BJ (cell line): ENCODE measurements around the gene ZNF148. TPM values are rescaled to one million over a fixed set of nuclear protein-coding genes. Genes with fewer than 3 reads are reported as not detected.

Experiments
- CTCF ChIA-PET: fragments of 350-600 bp; formaldehyde crosslinking; extraction: SDS; loops from one replicate; lab custom pipeline; 2021; ENCODE audit warnings: antibody characterized with exemption, inconsistent platforms; lab: Yijun Ruan, JAX
- POLR2A ChIA-PET: fragments of 300-600 bp; sonication (Branson Sonifier 250); formaldehyde crosslinking; extraction: SDS; loops from one replicate; lab custom pipeline; 2021; ENCODE audit warnings: antibody characterized with exemption; lab: Charles Lee
- DNase-seq: peaks from one replicate; pipeline ENCODE4 v3.0.0-alpha.2; 2011; ENCODE audit warnings: low read depth
- H3K27me3 ChIP-seq: 2 replicates; pipeline ENCODE4 v1.6.0; 2011; ENCODE audit warnings: low read length; ENCODE audit not compliant: control insufficient read depth, insufficient read depth
- H3K36me3 ChIP-seq: 2 replicates; pipeline ENCODE4 v1.5.1; 2011; ENCODE audit warnings: low read length; ENCODE audit not compliant: control insufficient read depth, insufficient read depth
- H3K4me3 ChIP-seq: 2 replicates; pipeline ENCODE4 v1.5.1; 2011; ENCODE audit warnings: low read depth, mild to moderate bottlenecking, control low read depth, low read length
- polyA plus RNA-seq: library from polyadenylated mRNA; depleted of rRNA; stranded (reverse); fragments of >200 nt; gene quantifications from 2 replicates; pipeline ENCODE4 v1.2.3, GENCODE V29; 2011; rRNA removed
- small RNA-seq: library from RNA; depleted of rRNA; stranded (forward); fragments of <200 nt; gene quantifications from one replicate; pipeline ENCODE3, GENCODE V24; 2012; ENCODE audit warnings: low replicate concordance, low read depth; ENCODE audit not compliant: insufficient read length
- TF ChIP-seq, protein P1 (sequence below): IDR thresholded peaks from 2 replicates; pipeline ENCODE4 v1.5.1; 2011; ENCODE audit warnings: low read depth, mild to moderate bottlenecking, control low read depth, inconsistent platforms, low read length, moderate library complexity; ENCODE audit not compliant: insufficient read depth

Gene ZNF148
- polyA plus RNA-seq, 1 experiment: 18.4 TPM

DNA sequence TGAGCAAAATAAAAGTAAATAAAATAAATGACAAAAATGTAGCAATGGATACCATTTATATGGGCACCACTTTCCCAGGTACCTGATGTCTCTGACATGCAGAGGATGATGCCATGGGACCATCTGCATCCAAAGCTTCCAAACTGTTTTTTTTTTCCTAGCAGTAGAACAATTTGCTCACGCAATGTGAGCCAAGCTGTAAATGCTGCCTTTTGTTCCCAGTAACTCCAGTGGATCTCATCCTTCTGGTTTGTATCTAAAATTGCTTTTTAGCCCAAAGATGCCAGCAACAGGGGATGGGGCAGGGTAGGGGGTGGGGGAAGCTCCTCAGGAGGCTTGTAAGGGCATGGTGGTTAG is 195.3 kb downstream of the ZNF148 start:
- ChIA-PET CTCF (interaction anchor here (0.7 to 2.0 kb wide), 3 partner anchors 11 to 110 kb away, joined by 3 to 5 read pairs (median 4); no protein-coding TSS in a partner anchor), POLR2A (interaction anchor here (0.7 kb wide), 1 partner anchor 266 kb away, joined by 5 read pairs; no protein-coding TSS in a partner anchor)
- H3K36me3 ChIP-seq: no peaks in the 10 kb centered on the region
- H3K4me3 ChIP-seq: no peak overlapping the region
- DNase-seq: no peak
- TF ChIP-seq, protein P1, sequence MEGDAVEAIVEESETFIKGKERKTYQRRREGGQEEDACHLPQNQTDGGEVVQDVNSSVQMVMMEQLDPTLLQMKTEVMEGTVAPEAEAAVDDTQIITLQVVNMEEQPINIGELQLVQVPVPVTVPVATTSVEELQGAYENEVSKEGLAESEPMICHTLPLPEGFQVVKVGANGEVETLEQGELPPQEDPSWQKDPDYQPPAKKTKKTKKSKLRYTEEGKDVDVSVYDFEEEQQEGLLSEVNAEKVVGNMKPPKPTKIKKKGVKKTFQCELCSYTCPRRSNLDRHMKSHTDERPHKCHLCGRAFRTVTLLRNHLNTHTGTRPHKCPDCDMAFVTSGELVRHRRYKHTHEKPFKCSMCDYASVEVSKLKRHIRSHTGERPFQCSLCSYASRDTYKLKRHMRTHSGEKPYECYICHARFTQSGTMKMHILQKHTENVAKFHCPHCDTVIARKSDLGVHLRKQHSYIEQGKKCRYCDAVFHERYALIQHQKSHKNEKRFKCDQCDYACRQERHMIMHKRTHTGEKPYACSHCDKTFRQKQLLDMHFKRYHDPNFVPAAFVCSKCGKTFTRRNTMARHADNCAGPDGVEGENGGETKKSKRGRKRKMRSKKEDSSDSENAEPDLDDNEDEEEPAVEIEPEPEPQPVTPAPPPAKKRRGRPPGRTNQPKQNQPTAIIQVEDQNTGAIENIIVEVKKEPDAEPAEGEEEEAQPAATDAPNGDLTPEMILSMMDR: no peak
- H3K27me3 ChIP-seq: no peaks in the 10 kb centered on the region

DNA sequence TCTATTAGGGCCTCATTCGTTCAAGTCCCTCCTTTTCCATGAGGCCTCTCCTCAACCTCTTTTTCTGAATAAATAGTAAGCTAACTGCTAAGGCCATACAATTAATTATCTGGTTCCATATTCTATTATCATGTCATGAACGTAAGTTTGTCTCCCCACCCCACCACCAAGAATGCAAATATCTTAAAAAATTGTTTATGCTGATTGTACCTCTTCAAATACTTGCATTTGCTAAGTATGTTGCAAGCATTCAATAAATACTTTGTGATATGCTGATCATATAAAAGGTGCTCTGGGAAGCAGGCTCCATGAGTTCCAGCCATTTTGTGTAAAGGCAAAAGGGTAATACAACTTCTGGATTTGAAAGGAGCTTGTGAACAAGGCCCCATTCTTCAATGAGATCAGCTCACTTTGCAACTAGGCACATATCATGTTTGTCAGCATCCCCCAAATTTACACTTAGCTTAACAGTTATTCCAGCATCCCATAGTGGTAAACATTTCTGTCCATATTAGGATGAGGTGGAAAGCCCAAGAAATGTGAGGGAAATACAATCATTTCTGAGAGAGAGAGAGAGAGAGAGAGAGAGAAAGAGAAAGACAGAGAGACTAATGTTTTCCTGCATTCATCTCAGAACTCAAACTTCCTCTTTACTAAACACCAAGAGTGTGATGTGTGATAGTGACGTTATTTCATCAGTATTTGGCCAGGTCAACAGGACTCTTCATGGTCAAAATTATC is 195.8 kb downstream of the ZNF148 start:
- Histone ChIP-seq H3K4me3 (no peak overlapping the region), H3K27me3 (no peaks in the 10 kb centered on the region), H3K36me3 (no peaks in the 10 kb centered on the region)
- ChIA-PET POLR2A (interaction anchor here (0.7 kb wide), 1 partner anchor 266 kb away, joined by 5 read pairs; no protein-coding TSS in a partner anchor), CTCF (interaction anchor here (0.7 to 2.0 kb wide), 3 partner anchors 10 to 110 kb away, joined by 3 to 5 read pairs (median 4); no protein-coding TSS in a partner anchor)
- no peak for DNase-seq
- TF ChIP-seq, protein P1: no peak

DNA sequence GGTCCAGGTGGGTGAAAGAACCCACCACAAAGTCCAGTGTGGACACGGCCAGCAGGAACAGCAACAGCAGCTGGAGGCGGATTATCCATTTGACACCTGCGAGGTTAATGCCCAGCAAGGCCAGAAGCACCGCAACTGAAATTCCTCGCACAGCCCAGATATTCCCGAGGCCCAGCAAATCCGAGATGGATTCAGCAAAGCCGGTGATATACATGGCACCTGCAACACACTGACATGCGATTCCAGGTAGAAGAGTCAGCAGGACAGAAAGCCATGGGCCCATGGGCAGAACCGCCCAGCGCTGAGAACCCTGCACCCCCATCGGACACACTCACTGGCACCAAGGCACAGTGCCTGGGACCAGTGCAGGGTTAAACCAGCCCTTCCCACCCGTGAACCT is 197.4 kb downstream of the ZNF148 start:
- Histone ChIP-seq H3K36me3 (no peaks in the 10 kb centered on the region), H3K4me3 (no peak overlapping the region), H3K27me3 (no peaks in the 10 kb centered on the region)
- no peak for DNase-seq
- TF ChIP-seq, protein P1: no peak
- POLR2A ChIA-PET: no interaction called here
- CTCF ChIA-PET: no interaction called here

Small RNA genes lying within 50 kb of the gene (small RNA-seq; reads per million reads assigned to genes)
- gene RNU6-232P: not detected

Other genes with a start within 250 kb of the ZNF148 start
- 6.3 and 8.4 TPM in 2 replicates for gene SLC12A8, start 162.6 kb downstream of the ZNF148 start, polyA plus RNA-seq
- gene SNX4, start 144.9 kb upstream of the ZNF148 start, polyA plus RNA-seq: 6.4 and 12.4 TPM in 2 replicates
- gene OSBPL11, start 220.2 kb upstream of the ZNF148 start, polyA plus RNA-seq: 2.8 and 5.7 TPM in 2 replicates